Stimulated activated CD8-positive, alpha-beta memory T cell treated with anti-CD3 and anti-CD28 coated beads, Interleukin-2, amount 100 ng/mL, for 1 hour (primary cell): Measurements from ENCODE around the gene UBALD1.

Experiments
- DNase-seq, 2 donors: peaks; one replicate each; pipeline ENCODE4 v3.0.0-alpha.2; 2020; ENCODE audit warnings: low read depth in 2 of 2

The UBALD1 gene

DNA sequence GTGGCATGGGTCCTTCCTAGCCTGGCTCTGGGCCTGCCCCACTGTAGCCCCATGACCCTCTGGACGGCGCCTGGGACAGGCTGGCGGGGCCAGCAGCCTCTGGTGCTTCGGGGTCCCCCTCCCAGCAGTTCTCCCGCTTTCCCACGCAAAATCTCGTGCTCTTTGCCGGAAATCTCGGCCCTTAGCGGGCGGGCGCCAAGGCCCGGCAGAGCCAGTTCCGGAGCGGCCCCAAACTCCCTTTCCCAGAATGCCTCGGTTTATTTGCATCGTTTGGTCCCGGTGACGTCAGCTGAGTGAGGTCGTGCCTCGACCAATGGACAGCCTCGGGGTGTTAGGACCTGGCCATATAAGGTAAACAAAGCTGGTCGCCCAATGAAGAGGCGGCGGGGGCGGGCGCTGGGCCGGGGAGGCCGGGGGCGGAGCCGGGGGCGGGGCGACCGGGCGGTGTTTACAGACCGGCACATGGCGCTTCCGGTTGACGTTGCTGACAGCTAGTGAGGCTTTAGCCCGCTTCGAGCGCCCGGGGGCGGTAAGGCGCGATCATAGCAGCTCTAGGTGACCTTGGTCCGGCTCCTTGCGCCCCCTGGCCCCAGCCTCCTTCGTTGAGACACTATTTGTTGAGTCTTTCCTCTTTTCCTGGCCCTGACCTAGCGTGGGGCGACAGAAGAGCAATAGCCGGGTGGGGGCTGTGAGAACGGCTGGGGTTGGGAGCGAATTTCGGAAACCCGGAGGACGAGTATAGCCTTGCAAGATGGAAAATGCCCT is 1.5 kb upstream of the UBALD1 start:
- DNase-seq: peak; percentile 94 to 98

DNA sequence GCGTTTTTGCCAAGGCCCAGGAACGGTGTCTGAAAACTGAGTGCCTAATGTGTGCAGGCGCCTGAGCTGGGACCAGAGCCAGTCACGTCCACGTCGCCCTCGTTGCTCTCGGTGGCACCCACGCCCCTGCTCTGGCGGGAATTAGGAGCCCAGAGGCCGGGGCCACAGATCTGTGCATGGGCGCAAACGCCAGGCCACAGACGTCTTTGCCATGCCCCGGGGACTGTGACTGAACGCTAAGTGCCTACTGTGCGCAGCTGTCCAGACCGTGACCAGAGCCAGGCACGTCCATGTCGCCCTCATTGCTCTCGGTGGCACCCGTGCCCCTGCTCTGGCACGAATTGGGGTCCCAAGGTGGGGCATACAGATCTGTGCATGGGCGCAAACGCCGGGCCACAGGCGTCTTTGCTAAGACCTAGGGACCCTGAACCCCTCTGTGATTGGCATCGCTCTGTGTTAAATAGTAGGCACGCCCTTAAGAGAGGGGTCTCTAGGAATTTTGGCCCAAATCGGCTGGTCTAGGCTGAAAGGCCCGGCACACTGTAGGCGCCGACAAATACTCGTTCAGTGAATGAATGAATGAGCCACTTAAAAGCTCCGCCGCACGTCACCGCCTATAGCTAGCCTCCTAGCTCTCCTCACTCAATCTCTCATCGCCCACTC is 827 bp upstream of the UBALD1 start:
- DNase-seq: no peak

- DNase-seq: no peak
Observed at GRCh38 chr16:4613636-4614570, 785 bp downstream of the UBALD1 start.

- no peak for DNase-seq
Observed at GRCh38 chr16:4612977-4613635, 1.6 kb downstream of the UBALD1 start.

DNA sequence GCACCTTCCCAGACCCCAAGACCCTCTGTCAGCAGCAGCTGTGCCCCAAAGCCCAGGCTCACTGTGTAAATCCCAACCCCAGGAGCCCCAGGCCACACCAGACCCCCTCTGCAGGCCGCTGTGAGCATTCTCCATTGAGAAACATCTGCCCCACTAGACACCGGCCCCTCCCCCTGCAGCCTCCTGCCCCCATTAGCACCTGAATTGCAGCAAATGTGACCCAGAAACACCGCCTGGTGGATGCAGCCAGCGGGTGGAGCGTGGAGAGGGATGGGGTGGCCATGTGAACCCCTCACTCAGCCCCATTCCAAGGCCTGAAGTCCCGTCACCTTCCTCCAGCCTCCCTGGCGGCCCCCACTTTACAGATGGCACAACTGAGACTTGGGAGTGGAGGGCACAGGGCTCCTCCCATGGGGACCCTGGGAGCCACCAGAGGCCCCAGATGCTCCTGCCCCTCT is 2.2 kb downstream of the UBALD1 start:
- DNase-seq: no peak

DNA sequence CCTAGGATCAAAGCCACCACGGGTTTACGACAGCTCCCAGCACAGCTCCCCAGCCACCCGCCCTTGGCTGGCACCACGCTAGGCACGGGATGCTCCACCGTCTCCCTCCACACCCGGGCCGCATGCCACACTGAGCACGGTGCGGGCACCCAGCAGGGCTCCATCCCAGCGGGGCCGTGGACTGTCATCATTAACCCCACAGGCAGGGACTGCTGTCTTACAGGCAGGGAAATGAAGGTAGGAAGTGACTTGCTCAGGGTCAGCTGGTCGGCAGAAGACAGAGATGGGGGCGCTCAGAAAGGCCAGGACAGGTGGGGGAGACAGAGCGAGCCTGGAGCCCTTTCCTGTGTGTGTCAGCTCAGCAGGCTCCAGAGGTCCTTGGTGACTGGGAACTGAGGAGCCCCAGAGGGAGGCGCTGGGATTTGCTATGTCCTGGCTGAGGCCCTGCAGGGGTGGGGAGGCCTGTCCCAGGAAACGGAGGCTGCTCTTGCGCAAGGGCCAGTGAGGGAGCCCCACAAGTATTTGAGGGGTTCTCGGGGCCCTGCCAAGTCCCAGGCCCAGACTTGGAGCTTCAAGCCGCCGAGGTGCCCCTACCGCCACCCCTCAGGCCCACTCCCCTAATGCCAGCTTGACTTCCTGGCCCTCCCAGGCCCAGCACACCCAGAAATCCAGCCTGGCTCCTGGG is 3.2 kb downstream of the UBALD1 start:
- DNase-seq: no peak

DNA sequence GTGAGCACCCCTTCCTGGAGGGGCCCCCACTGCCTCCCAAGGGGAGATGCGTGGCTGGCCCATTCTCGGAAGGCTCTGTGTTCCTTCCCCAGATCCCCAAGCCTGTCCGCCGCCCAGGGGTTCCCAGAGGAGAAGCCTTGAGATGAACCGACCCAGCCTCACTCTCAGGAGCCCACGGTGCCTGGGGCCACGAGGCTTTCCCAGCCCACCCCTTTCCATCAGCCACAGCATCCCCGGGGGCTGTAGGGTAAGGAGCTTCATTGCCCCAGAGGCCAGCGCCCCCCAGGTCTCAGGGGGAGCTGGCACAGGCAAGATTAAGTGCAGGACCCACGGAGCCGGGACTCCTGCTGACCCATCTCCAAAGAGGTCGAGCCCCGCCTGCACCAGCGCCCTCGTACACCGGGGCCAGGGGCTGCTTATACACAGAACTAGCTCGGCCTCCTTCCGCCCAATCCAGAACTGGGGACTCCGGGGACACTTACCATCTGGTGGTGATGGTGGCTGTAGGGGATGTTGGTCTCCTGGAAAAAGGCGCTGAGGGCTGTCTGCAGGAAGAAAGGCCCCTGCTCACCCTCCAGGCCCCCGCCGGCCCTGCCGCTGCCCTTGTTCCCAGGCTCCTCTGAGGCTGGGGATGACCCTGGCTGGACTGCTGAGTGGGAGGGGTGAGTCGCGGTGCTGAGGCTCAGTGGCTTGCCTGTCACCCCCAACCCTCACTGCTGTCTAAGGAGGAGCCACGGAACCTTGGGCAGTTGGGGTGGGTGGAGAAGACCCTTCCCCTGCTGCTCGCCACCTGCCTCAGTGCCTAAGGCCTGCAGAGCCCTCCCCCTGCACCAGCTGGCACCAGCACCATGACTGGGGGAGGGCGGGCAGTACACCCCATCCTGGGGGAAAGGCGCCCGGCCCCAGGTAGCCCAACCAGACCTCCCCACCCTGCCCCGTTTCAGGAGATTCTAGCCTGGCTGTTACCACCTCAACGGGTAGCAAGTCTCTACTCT is 4.4 kb downstream of the UBALD1 start:
- no peak for DNase-seq

DNA sequence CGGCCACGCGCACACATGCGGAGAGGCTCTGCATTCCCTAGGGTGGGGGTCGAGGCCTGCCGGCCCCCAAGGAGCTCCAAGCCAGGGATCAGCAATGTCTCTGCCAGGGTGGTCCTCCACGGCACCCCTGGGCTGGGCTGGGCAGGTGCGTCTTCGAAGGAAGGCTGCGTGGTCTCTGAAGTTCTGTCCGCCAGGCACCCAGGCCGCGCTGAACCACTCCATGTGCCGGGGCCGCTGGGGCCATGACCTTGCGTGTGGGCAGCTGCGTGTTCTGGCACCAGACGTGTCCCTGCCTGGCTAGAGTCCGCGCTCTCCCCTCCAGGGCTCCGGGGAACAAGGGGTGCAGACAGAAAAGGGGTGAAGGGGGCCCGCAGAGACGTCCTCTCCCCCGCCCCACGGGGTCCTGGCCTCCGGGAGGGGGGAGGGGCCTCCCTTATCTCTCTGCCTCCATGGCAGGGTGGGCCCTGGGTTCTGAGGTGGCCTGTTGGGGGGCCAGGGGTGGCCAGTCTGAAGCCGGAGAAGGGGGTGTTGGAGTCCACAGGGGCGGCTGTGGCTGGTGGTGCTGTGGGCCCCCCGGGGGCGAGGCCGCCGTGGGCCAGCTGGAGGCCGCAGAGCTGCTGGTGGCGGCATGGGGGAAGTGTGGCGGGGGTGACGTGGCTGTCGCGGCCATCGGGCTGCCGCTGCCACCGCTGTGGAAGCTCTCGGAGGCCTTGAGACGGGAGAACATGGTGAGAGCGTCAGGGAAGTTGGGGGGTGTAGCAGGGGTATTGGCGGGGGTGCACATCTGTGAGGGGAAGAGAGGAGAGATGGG is 5.3 kb downstream of the UBALD1 start:
- no peak for DNase-seq

DNA sequence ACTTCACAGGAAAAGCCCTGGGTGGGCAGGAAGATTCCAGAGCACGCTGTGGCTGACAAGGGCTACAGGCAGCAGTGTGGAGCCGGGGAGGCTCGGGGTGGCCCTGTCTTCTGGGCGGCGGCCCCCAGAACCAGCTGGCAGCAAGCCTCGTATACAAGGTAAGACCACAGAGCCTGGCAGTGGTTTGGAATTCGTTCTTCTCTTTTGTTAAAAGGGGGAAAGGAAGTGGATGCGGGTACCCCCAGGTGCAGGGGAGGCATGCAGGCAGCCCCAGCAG is 6.0 kb downstream of the UBALD1 start:
- DNase-seq: no peak

- DNase-seq: no peak
Observed at GRCh38 chr16:4607841-4608703, 6.6 kb downstream of the UBALD1 start.

- no peak for DNase-seq
Observed at GRCh38 chr16:4606354-4606753, 8.3 kb downstream of the UBALD1 start.

DNA sequence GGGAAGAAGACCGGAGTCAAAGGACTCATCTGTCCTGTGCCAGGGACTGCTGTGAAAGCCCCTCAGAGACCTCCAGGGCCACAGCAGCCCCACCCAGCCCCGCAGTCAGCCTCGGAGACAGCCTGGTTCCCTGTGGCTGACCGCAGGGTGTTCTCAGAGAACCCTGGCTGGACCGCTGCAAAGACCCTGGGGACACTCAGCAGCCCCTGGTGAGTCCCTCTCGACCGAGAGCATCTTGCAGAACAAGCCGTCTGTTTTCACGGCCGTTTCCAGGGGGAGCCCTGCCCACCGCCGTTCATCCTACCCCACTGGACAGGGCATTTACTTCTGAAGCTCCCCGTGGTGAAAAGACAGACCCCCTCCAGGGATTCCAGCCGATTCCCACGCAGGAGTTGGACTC is 10.3 kb downstream of the UBALD1 start:
- no peak for DNase-seq

GRCh38 chr16:4603624-4604170 is 11.0 kb downstream of the UBALD1 start:
- no peak for DNase-seq

GRCh38 chr16:4602331-4602730 is 12.4 kb downstream of the UBALD1 start:
- no peak for DNase-seq

- no peak for DNase-seq
Observed at GRCh38 chr16:4601864-4602186, 12.9 kb downstream of the UBALD1 start.

DNA sequence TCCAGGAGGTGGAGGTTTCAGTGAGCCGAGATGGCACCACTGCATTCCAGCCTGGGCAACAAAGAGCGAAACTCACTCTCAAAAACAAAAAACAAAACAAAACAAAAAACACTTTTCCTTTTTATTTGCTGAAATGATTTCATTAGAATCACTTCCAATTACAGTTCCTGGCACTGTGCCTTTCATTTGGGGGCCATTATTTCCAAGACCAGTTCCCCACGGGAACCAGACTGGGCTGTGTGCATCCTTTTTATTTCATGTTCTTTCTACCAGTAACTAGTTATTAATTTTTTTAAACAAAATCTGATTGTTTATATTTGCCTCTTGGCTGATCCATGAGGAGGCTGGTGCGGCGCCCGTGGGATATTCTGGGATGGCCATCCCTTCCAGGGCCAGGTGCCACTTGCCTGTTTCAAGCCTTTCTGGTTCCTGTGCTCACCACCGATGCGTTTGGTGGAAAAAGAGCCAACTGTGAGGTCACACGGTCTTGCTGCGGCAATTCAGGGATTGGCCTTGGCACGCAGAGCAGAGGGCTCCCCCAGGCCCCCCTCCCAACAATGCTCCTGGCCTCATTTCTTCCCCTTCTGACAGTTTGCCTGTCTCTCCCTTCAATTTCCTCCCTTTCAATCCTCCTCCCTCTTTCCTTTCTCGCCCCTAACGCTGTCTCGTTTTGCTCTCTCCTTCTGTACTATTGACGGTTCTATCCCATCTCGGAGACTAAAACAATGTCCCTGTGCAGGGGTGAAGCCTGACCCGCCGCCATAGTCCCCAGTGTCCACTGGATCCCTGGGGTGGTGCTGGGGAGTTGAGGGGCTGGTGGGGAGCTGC is 13.4 kb downstream of the UBALD1 start:
- no peak for DNase-seq

DNA sequence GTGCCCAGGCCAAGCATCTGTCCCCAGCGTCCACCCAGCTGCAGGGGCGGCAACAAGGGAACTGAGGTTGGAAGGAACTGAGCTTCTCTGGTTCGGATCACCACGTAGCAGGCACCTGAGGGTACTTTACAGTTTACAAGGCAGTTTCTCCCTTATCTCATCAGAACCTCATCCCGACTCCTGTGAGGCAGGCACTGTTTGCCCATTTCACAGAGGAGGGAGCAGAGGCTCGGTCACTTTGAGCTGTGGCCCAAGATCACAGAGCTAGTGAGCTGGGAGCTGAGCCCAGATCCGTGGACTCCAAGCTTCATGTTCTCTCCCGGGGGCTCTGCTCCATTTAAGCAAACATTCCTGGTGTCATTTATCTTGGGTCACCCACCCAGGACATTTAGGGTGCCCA is 15.1 kb downstream of the UBALD1 start:
- DNase-seq: no peak
